GM19467 (cell line): ENCODE measurements around the gene LILRA2.
"Not testable (repeated sequence)": the region's sequence is repeated elsewhere in the genome, so short reads cannot be mapped to it uniquely, and the experiment has no call there.

Source experiments
- ATAC-seq: cut with Tn5 transposase; IDR thresholded peaks from one replicate; pipeline ENCODE4 v1.9.1; 2021; ENCODE audit warnings: mild to moderate bottlenecking, moderate library complexity; ENCODE audit not compliant: unreplicated experiment

LILRA2 gene

DNA sequence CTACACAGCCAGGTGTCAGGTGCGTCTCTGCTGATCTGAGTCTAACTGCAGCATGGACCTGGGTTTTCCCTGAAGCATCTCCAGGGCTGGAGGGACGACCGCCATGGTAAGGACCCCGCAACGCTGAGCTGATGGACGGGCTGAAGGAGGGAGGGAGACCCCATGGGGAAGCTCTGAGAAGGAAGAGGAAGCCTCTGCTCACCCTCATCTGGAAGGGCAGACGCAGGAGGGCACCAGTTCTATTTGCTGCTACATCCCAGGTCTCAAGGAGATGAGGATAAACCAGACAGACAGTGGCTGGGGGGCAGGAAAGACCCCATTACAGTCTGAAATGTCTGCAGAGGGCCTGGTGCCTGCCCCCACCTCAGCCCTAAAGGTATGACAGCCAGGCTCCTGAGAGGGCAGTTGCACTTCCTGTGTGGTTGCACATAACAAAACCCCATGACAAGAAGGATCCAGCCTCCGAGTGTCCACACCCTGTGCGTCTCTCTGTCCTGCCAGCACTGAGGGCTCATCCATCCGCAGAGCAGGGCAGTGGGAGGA is at the start of gene LILRA2:
Gene LILRA2 (plus strand): TSS at position 461 of the 543 bp plus-strand sequence. CDS start 89 bp downstream, outside the sequence.
- ATAC-seq: no peak

DNA sequence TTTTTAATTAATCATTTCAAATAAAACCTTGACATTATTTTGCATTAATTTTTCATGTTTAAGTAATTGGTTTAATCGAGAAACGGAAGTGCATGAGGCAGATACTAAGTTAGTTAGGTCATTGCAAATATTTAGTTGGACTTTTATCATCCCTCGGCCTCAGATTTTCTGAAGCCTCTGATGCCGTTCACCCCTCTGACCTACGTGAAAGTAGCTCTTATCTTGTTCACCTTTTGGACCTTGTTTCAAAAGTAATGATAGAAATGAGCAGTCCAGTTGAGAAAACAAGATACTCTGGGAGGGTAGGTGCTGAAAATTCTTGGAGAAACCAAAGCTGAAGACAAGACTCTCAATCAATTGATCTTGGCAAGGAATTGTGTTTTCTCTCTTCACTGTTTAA is 48.0 kb upstream of the LILRA2 start:
- ATAC-seq: no peak

DNA sequence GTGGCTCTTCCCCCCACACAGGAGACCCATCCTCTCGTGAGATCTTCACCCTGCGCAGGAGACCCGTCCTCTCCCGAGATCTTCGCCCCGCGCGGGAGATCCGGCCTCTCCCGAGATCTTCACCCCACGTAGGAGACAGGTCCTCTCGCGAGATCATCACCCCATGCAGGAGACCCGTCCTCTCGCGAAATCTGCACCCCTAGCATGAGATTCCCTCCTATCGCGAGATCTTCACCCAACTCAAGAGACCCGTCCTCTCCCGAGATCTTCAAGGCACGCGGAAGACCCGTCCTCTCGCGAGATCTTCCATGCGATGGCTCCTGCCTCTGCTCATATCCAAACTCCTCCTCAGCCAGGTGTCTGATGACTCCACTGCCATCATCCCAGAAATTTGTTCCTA is 46.6 kb upstream of the LILRA2 start:
- ATAC-seq: no peak

DNA sequence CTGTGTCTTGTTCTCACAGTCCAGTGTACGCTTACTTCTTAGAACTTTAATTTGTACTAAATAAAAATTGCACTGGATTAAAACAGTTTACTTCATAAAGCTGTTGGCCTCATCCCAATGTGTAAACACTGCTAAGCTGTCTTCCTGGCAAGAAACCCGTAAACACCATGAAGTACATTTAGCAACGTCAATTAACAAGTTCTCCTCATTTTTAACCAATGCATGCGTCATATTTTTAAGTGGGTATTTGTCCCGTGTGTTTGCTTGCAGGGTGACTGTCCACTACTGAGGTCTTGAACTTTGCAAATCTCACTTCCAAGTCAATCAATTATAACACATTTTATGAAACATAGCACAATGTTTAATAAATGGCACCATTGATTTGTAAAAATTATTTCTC is 42.7 kb upstream of the LILRA2 start:
- ATAC-seq: no peak

DNA sequence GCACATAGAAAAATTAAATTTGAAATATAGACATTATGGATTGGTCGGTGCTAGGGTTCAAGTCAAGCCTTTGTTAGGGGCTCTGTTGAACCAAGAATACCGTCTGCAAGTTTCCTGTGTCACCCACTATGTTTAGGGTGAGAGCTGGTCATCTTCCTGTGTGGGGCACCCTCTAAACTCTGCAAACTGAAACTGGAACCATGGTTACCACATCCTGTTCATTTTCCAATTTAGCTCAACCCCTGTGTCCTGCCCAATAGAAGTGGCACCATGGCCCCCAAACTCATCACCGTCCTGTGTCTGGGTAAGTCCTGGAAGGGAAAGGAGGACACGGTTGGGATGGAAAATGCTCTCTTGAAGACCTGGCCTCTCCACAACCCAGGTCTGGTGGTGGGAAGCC is 41.1 kb upstream of the LILRA2 start:
- peak; percentile 84 for ATAC-seq

DNA sequence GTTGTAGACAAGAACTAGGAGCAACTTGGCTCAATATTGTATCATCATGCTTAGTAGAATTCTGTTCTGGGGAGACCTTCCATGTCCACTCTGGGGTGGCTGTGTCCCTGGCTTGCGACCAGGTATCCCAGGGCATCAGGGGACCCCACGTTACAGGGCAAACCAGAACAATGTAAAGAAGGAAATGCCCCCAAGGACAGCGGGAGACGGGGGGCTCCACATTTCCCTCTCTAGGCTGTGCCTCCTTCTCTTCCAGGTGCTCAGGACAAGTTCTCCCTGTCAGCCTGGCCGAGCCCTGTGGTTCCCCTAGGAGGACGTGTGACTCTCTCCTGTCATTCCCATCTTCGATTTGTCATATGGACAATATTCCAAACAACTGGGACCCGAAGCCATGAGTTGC is 40.1 kb upstream of the LILRA2 start:
- no peak for ATAC-seq

DNA sequence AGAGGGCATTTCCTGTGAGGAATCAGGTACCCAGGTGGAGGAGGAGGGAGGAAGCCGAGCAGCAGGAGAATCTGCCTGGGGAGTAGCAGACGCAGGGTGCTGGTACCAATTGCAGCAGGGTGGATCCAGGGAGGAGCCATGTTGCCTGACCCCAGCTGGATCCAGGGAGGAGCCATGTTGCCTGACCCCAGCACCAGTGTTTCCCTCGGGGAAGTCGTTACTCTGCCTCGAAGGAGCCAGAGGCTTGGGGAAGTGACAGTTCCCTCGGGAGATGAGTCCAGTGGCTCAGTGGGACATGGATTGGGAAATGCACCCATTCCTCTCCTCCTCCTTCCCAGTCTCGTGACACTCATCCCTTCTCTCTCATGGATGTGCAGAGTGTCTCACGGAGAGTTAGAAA is 39.4 kb upstream of the LILRA2 start:
- no peak for ATAC-seq

DNA sequence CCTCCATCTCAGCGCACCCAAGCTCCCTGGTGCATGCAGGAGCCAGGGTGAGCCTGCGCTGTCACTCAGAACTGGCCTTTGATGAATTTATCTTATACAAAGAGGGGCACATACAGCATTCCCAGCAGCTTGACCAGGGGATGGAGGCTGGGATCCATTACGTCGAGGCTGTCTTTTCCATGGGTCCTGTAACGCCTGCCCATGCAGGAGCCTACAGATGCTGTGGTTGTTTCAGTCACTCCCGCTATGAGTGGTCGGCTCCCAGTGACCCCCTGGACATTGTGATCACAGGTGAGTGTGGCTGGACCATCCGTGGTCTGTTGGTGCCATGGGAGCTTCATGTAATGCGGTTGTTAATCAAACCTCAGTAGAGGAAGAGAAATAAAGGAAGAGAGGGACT is 38.0 kb upstream of the LILRA2 start:
- no peak for ATAC-seq

DNA sequence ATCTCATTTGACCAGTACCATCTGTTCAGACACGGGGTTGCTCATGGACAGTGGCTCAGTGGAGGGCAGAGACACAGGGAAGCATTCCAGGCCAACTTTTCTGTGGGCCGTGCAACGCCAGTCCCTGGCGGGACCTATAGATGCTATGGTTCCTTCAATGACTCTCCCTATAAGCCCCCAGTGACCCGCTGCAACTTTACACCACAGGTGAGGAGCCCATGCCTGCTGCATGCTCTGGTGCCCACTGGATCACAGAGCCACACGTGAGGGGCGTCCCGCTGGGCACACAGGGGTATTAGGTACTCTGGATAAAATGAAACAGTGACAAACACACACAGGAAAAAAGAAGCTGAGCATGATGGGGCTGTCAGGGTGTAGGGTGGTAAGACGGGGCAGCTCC is 36.6 kb upstream of the LILRA2 start:
- ATAC-seq: no peak

DNA sequence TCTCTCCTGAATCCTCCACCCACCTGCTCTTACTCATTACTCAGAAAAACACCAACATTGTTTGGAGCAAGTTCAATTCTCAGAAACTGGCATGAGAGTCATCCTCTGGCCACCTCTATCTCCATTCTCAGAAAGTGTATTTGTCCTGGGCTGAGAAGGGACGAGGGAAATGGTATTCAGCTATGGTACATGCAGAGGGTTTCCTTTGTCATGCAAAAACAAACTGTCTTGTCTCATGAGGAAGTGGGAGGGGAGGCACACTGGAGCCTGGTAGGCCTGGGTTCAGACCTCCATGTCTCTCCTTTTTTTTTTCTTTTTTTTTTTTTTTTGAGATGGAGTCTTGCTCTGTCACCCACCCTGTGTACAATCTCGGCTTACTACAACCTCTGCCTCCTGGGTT is 31.9 kb upstream of the LILRA2 start:
- no peak for ATAC-seq

DNA sequence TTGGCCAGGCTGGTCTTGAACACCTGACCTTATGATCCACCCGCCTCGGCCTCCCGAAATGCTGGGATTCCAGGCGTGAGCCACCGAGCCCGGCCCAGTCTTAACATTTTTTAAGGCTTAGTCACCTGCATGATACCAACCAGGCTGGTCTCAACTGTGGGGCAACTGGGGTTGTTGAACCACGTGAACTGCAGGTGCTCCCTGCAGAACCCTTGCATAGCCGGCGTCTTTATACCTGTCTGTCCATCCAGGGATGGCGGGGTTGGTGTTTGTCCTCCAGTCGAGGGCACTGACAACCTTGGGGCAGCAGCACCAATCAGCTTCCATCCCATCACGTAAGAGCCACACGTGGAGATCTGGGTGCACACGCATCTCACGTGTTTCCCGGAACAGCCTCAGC is 24.8 kb upstream of the LILRA2 start:
- no peak for ATAC-seq

DNA sequence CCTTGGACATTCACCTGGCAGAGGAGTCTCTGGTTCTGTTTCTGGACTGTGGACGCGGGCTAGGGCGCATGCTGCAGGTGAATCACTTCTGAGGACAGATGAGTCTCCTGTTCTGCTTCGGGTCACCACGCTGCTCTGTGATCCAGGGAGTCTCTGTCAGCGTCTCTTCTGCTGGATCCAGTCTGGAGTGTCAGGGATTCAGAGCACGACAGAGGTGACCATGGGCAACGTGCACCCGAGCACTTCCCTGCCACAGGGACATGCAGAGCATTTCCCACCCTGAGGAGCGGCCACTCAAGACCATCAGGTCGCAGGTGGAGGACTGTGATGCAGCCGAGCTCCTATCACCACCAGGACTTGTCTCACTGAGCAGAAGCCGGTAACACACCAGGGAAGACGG is 24.4 kb upstream of the LILRA2 start:
- no peak for ATAC-seq

DNA sequence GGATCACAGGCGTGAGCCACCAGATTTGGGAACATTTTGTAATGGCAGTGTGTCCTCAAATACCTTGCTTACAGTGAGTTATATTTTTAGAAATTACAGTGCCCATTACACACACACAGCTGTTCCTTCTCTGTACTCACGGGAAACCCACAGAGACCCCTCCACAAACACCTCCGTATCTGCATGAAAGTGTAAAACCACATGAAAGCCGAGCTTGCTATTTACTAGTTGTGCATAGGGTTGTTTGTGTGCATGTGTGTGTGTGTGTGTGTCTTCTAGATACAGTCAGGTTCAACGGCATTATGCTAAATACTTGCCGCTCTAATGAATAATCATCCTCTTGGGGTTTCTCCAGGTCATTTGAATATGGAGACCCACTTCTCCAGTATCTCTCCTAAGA is 22.3 kb upstream of the LILRA2 start:
- no peak for ATAC-seq

DNA sequence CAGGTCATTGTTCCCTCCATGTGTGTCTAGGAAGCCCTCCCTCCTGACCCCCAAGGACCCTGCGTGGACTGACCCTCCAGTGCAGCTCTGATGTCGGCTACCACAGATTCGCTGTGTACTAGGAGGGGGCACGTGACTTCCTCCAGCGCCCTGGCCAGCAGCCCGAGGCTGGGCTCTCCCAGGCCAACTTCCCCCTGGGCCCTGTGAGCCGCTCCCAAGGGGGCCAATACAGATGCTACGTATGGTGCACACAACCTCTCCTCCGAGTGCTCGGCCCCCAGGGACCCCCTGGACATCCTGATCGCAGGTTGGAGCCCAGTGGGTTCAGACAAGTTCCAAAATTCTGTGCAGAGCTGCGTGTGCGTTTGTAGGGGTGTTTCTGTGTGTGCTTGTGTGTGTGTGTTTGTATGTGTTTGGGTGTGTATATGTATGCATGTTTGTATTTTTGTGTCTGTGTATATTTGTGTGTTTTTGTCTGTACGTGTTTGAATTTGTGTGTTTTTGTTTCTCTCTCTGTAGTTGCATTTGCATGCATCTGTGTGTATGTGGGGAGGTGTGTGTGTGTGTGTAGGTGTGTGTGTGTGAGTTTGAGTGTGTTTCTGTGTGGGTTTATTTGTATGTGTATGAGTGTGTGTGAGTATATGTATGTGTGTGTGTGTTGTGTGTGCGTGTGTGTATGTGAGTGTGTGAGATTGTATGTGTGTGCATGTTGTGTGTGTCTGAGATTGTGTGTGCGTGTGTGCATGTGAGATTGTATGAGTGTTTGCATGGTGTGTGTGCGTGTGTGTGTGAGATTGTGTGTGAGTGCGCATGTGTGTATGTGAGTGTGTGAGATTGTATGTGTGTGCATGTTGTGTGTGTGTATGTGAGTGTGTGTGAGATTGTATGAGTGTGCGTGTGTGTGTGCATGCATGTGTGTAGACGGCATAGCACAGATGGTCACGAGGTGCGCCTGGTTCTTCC is 21.4 kb upstream of the LILRA2 start:
- ATAC-seq: no peak

DNA sequence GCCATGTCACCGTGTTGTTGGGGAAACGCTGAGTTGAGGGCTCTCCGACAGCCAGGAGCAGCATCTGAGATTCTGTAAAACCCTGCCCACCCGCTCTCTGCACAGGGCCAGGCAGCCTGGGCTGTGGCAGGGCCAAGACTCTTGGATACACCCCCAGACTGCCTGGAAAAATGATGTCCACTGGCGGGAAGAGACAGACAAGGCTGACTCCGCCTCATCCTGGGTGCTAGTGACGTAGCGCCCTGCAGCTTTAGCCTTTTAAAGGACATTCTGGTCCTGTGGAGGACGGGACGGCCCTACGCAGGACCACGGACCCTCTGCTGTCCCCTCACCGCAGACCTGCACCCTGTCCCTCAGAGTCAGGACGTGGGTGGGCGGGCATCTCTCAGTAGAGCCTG is 20.7 kb upstream of the LILRA2 start:
- no peak for ATAC-seq

DNA sequence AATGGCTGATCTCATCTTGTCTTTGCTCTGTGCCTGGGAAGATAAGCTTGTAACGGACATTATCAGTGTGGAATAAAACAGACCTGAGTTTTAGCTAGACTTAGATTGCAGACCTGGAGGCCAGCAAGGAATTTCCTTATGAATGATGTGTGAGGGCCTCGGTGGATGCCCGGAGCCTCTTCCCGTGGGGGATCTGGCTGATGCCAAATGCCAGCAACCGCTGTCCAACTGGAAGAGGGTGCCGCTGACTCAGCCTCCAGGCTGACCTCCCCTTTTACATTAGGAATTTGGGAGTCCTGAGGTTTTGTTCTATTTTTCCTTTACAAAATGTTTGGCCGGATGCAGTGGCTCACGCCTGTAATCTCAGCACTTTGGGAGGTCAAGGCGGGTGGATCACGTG is 19.6 kb upstream of the LILRA2 start:
- ATAC-seq: no peak

DNA sequence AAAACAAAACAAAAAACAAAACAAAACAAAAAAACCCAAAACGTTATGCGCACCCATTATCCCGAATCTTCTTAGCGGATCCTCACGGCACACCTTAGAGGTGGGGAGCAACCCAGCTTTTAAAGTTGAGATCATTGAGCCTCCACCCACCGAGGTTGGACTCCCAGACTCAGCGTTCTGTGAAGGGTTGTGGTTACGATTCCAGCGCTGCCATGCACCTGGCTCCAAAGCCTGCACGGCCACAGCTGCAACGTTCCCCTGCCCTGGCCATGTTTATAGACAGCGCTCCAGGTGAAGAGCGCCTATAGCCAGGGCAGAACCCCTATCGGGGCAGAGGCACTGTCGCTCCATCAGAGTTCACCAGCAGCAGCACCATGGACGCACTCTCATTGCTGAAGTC is 18.7 kb upstream of the LILRA2 start:
- ATAC-seq: no peak

DNA sequence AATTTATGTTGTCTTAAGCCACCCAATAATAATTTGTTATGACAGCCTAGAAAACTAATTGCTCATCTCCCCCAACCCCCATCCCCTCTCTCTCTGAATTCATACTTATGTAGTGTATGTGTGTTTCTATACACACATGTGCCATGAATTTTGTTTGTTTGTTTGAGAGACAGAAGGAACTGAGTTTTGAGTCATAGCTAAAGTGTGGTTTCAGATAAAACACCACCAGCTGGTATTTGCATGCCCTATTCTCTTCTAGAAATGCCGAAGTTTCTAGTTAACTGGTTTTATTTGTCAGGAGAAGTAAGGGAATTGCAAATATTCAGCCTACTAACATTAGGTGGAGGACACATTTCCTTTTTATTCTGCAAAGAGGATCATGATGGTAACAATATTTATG is 17.4 kb upstream of the LILRA2 start:
- no peak for ATAC-seq

DNA sequence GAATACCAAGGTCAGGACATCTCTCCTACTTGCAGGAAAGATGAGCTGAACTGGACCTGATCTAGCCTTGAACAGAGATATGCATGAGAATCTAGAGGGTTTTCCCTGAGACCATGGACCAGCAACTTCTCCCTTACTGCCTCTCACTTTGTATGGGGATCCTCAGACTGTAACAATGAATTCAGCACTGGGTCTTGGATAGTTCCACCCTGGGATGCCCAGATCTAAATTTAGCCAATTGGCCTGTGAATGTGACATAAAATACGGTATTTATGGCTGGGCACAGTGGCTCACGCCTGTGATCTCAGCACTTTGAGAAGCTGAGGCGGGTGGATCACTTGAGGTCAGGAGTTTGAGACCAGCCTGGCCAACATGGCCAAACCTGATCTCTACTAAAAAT is 15.3 kb upstream of the LILRA2 start:
- ATAC-seq: no peak

DNA sequence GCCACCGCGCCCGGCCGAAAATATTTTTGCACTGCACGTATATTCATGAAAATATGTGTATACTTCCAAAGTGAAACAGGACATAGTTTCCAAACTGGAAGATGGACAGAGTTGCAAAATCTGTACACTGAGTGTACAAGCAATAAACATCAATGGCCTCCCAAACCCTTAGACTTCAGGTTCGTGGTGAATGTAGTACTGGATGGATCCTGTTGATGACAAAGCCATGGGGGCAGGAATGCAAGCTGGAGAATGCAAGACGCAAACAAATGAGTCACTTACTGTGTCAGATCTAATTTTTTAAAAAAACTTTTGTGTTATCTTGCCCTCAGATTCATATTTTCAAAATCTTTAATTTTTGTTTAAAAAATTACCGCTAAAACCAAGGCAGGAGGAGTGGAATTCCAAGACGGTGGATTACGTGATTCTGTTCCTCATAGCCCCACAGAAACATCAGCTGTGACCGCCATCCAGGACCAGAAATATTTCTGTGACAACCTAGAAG is 12.7 kb upstream of the LILRA2 start:
- ATAC-seq: no peak

DNA sequence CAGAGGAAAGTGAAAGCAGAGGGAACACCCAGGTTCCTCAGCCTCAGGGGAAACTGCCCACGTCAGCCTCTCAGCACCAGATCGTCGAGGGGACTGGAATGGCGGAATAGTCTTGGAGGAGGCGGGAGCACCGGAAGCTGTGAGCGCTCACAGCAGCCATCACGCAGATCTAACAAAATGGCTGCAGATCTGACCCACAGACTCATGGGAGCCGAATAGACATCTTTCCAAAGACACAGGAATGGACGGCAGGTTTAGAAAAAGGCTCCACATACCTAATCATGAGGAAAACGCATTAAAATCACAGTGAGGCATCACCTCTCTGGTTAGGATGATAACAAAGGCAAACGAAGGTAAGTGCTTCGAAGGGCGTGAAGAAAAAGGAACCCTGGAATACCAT is 11.8 kb upstream of the LILRA2 start:
- ATAC-seq: no peak

DNA sequence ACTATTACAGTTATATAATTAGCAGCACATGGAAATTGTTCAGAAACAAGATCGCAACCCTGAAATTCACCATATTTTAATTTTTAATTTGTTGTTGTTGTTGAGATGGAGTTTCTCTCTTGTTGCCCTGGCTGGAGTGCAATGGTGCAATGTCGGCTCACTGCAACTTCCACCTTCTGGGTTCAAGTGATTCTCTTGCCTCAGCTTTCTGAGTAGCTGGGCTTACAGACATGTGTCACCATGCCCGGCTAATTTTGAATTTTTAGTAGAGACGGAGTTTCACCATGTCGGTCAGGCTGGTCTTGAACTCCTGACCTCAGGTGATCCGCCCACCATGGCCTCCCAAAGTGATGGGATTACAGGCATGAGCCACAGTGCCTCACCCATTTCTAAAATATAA is 10.4 kb upstream of the LILRA2 start:
- ATAC-seq: not testable (repeated sequence)
